SK-N-SH (cell line): Measurements from ENCODE around the gene COL9A3.

Source experiments
- CHD2 ChIP-seq: fragments of 150-350 bp; IDR thresholded peaks from 2 replicates; pipeline ENCODE4 v1.6.1; 2018; ENCODE audit warnings: low read length; ENCODE audit not compliant: partially characterized antibody
- CTCF ChIP-seq: fragments of 200-600 bp; sonication (generic); IDR thresholded peaks from 2 replicates; pipeline ENCODE4 v1.6.1; 2017; ENCODE audit warnings: antibody characterized with exemption, mild to moderate bottlenecking, moderate library complexity
- EP300 ChIP-seq, 2 experiments: IDR thresholded peaks; 2 replicates each; pipeline versions ENCODE4 v1.4.0 to v1.6.1; 2012; ENCODE audit warnings: borderline replicate concordance in 1 of 2, low read depth in 1 of 2, low read length in 1 of 2
- EZH2phosphoT487 ChIP-seq: fragments of 200-600 bp; sonication (generic); IDR thresholded peaks from 2 replicates; pipeline ENCODE4 v1.6.1; 2017; ENCODE audit warnings: low read depth, mixed run types, mild to moderate bottlenecking, antibody characterized with exemption, moderate library complexity, borderline replicate concordance
- IRF3 ChIP-seq: fragments of 150-350 bp; IDR thresholded peaks from 2 replicates; pipeline ENCODE4 v1.6.1; 2016; ENCODE audit warnings: mild to moderate bottlenecking, low read depth, low read length
- NRF1 ChIP-seq: IDR thresholded peaks from 2 replicates; pipeline ENCODE4 v1.6.1; 2012; ENCODE audit warnings: low read depth, mild to moderate bottlenecking, low read length
- POLR2AphosphoS5 ChIP-seq: IDR thresholded peaks from 2 replicates; pipeline ENCODE4 v1.6.1; 2012; ENCODE audit warnings: low read depth, low read length
- REST ChIP-seq: IDR thresholded peaks from 2 replicates; pipeline ENCODE4 v1.6.1; 2012; ENCODE audit warnings: mild to moderate bottlenecking, low read depth, low read length, moderate library complexity

DNA sequence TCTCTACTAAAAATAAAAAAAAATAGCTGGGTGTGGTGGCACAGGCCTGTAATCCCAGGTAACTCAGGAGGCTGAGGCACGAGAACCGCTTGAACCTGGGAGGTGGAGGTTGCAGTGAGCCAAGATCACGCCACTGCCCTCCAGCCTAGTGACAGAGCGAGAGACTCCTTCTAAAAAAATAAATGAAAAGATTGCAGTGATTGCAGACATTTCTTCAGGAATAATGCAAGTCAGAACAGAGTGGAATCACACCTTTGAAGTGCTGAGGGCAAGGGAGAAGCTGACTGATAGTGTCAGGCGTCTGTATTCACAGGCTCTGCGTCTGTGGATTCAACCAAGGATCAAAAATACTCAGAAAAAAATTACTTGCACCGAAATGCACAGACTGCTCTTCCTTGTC, 47.4 kb downstream of the COL9A3 start:
- no peak for TF ChIP-seq CHD2
- no peak for TF ChIP-seq EP300 (IDR thresholded peaks at IDR 0.05; ENCODE audit: borderline replicate concordance in 1 of 2, low read depth in 1 of 2, low read length in 1 of 2)
- no peak for TF ChIP-seq EZH2phosphoT487
- no peak for TF ChIP-seq REST
- TF ChIP-seq POLR2AphosphoS5, result no peak
- no peak for TF ChIP-seq CTCF
- TF ChIP-seq NRF1, result no peak
- no peak for TF ChIP-seq IRF3
